Fibroblast of skin of right biceps (primary cell): Measurements from ENCODE around the gene GRIN2B.

Source experiments
- DNase-seq: peaks from one replicate; pipeline ENCODE4 v3.0.0-alpha.2; 2013

GRIN2B gene

DNA sequence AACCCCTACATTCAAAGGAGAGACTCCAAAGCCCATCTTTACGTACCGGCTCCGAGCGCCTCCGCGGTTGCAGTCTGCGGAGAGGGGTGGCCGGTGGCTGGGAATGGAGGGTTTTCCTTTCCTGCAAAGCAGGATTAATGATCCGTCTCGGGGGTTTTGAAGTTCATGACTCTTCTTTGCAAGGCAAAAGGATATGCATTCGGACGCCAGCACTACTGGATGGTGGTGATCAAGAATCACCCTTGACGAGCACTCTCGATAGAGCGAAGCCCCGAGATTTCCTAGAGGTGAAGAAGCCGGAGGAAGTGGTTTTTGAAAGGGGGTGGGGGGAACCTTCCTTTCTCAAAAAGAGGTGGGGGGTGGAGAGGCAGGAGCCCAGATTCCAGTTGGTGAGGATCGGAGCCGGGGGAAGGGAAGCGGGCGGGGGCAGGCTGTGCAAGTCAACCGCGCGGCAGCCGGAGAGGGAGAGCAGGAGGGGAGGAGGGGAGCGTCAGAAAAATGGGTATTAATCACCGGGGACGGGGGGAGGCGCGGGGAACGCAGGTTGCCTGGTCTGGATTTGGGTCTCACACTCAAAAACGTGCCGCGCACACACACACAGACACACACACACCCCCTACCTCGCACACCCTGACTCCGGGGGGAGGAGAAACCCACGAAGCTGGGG lies at the start of gene GRIN2B:
GRIN2B (minus strand) TSS at position 307 of the 667 bp plus-strand sequence. CDS start 115,394 bp downstream, outside the sequence.
- no peak for DNase-seq

DNA sequence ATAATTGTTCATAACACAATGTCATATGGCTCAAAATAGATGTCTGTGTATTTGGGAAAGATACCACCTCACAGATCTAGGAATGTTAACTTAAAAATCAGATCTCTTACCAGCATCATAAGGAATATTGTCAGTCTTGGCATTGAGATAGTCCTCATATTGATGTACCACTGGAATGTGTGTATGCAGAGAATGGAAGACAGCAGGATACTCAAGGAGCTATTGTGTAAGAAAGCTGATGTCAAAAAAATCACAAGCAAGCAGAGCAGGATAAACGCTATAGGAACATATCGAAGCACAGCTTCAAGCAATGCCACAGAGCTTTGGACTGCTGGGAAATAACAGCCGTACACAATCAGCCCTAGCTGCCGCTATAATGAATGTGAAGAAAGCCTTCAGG lies 45.1 kb upstream of the GRIN2B start:
- DNase-seq: no peak

DNA sequence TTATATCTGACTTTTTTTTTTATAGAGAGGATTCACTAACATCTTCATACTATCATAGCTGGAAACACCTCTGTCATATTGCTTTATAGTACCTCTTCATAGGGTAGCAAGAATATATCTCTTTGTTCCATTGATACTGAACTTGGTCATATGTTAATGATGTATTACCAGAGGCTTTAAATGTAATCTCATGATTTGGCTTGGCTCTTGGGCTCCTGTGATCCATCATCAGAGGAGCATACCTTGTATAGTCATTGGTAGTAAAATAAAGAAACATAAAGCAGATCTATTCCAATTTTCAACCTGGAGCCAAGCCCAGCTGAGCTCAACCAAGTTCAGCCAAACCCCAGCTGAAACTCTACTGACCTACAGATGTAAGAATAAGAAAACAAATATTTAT lies 43.2 kb upstream of the GRIN2B start:
- no peak for DNase-seq

DNA sequence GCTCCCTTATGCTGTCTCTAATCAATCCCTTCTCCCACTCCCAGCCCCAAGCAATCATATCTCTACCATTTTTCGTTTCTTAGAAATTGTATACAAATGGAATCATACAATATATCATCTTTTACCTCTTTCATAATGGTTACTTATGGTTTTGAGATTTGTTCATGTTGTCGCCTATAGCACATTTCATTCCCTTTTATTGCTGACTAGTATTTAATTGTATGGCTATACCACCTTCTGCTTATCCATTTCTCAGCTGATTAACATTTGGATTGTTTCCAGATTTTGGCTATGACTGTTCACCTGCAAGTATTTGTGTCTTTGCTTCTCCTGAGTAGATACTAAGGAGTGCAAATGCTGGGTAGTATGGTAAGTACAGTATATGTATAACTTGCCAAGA lies 36.7 kb upstream of the GRIN2B start:
- DNase-seq: no peak

DNA sequence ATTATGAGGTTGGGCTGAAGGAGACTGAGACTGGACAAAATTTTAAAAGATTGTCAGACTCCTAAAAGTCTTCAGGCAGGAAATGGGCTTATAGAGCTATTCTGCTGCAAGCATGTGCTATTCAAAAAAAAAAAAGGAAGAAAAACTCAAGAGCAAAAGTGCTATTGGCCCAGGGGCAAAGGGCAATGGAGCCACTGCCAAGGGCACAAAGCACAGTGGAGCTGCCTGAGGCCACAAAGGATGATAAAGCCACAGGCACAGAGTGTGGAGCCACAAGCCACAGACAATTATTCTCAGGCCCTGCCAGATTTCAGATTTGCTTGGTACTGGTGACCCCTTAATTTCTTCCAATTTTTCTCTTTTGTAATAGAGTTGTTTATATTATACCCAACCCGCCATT lies 29.6 kb upstream of the GRIN2B start:
- DNase-seq: no peak

DNA sequence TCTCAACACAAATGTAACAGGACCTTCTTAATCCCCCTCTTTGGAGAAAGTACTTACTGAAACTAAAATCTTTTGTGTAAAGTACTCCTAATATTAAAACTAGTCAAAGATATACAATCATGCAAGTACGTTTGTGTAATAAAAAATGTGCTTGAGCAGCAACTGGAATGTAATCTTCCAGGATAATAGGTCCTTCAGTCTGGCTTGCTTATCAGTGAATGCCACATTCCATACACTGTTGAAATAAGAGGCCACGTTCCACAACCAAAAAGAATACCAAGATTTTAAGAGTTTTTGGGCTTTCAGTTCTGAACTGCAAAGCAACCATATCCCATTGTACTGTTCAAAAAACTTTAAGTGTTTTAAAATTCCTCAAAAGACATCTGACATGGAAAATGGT lies 26.2 kb upstream of the GRIN2B start:
- DNase-seq: no peak

DNA sequence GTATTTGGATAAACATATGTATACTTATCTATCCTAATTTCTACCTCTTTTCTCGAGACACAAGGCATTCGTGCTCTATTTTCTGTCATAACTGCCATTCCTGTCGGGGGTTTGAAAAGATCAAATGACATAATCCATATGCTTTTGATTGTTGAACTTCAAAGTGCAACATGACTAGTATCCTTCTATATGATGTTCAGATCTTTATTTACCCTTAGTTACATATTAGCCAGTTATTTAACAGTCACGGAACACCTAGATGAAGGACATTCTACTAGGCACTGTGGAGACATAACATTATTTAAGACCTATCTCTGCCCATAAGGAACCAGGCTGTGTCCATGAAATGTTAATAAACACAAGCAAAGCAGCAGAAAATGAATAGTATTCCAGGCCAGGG lies 11.2 kb upstream of the GRIN2B start:
- no peak for DNase-seq

DNA sequence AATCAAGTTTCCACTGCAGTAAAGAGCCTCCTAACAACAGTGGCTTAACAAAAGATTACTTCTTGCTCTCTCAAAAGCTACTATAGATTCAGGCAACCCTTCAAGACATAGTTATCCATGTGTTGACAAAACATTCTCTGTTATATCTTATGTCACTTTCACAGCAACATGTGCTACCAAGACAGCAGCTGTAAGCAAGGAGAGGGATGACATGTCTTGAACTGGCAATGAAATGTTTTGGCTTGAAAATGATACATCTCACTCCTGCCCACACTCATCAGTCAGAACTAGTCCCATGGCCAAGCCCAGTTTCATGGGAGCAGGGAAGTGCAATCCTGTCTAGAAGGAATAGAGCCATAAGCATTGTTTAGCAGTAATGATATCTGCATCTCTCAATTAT lies 10.7 kb upstream of the GRIN2B start:
- DNase-seq: no peak

DNA sequence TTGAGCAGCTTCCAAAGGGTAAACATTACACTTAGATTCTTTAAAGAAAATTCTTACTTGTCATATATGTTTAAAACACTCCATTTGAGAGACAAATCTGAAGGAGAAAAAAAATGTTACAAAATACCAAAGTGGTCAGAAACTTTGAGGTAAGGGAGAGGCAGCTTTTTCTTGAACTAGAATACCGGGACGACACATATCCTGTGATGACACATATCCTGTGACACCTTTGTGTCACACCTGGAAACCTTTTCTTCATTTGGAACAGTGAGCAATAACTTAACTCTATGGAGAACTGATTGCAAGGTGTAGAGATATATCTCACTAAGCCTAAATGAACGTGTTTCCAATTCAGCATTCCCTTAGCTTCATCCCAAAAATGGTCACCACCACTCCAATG lies 4.6 kb upstream of the GRIN2B start:
- DNase-seq: no peak

DNA sequence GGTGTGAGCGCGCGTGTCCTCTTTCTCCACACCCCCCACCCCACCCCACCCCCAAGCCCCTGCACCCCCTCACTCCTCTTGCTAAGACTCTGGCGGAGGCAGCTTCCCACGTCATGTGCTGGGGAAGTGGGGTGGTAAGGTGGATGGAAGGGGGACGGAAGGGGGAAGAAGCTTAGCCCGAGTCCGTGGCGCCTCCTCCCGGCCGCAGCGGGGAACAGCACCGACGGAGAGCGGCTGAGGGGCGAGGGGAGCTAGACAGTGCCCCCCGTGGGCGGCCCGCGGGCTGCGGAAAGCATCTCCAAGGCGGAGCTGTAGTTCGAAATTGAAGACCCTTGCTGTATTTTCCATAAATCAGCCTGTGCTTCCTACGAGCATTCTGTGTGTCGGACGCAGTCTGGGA lies 588 bp upstream of the GRIN2B start:
- DNase-seq: no peak

DNA sequence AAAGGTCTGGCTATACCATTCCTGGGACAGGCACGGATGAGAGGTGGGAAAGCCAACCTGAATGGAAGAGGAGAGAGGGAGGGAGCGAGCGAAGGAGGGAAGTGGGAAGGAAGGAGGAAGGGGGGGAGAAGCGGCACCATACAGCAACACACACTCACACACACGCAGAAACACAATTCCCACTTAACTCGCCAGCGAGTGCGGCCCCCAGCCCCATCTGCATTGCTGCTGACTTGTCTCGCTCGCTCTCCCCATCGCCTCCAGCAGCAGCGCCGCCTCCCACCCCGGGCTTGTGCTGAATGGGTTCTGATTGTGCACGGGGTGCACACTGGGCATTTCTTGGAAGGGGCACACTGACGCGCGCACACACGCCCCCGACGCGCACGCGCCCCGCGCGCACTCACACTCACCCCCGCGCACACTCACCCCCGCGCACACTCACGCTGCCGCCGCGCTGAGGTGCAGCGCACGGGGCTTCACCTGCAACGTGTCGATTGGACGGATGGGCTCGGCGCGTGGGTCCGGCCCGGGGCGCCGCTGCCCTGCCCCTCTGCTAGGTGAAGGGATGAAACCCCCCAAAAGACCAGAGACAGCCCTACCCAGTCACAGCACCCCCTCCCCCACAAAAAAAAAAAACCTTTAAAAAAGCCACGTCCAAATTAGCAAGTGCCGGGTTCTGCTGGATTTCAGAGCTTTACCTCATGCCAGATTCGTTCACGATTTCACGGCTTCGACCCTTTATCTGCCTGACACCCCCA lies 685 bp downstream of the GRIN2B start:
- no peak for DNase-seq

DNA sequence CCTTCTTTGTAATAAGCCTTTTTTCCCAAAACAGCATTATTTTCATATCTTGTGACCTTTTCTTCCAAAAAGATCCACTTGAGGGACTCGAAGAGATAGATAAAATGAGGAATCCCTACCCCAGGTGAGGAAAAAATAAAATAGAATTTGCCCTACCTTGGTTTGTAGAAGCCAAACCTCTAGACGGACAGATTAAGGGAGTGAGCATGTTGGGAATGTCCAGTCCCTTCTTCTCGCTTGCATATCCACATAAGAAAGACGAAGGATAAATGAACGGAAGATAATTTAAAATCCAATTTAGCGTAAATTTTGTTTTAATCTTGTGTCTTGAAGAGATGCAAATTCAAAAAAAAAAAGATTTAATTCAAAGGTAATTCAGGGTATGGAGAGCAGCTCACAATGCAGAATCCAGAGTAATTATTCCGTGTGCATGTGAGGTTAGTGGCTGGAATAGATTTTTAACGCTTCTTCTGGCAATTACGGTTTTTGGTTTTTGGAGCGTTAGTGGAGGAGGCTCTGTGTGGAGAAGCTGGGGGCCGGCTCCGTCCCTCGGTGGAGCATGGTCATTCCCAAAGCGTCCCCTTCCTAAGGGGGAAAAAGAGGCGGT lies 1.5 kb downstream of the GRIN2B start:
- DNase-seq: no peak

DNA sequence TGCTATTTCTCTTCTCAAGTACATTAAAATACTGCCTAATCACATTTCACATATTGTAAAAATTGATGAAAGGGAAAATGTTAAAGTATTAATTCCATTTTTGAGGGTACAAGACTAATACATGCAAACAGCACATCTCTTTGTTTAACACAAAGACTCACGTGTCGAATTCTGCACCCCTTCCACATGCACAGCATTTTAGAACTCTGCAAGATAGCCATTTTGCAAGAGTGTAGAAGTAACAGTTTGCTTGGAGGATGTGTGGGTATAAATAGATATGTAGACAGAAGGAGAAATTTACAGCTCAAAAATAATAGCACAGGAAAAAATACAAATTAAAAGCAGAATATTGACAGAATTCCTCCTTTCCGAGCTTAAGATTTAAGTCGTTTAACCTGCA lies 2.5 kb downstream of the GRIN2B start:
- DNase-seq: no peak

DNA sequence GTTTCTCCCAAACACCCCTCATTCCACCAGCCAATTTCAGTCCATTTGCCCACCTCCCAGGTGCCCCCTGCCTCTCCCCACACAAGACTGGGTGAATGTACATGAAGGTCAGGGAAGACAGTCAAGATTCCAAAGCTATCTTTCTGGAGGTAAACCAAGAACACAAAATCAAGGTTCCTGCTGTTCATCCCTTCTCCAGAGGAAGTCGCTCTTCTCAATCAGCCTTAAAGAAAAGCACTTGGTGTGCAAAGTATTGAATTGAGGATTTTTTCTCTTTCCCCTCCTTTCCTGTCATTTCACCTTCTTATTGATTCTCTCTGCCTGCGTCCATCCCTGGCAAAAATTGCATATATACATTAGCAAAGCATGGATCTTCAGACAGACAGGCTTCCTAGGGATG lies 4.5 kb downstream of the GRIN2B start:
- no peak for DNase-seq

DNA sequence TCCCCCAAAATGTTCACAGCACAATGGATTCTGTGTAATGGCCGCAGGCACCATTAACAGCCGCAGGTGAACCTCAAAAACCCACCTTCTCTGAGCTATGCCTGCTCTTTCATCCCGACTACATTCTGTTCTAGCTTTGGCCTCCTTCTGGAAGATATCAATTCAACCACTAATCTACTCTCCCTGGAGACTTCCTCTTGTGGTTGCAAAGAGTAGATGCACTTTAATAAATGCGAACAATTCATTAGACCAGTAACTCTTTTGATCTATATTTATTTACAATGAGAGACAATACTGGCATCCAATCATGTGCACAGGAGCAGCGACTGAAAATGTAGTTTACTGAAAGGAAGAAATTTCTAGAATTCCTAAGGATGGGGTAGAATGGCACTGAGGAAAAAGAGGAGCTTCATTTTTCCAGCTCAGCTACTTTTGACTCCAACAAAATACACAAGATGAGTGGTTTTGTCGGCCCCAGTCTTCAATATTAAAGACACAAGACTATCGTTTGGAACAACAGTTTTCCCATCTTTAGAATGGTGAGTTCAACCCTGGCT lies 5.3 kb downstream of the GRIN2B start:
- no peak for DNase-seq

DNA sequence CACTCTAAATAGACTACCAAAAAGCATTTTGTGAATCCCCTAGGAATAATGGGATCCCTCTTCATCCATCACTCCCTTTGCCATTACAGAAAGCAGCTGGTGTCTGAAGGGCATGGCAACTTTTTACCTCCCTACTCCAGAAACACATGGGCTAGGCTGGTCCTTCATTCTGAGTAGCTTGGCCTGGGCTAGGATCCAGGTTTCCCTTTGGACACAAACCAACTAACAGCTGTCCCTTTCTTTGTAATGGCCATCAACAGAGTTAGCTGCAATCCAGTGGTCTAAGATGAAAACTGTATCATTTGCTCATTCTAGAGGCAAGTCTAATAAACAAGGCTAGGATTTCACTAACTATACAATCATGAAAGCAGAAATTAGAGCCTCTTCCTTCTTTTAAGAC lies 7.4 kb downstream of the GRIN2B start:
- no peak for DNase-seq

DNA sequence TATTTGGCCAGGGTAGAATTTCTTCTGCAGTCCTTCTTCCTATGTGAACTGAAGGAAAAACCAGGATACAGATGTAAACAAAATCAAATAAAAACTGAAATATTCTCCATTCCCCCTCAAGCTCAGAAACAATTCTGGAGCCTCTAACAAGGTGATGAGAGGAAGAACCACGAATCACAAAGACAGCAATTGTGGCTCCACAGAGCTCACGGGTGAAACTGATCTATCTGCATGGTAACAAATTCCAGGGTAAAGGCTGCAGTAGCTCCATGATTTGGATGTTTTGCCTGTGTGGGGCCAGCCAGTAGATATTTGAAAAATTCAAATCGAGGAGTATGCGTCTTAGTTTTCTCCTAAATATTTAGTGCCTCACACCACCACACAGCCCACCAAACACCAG lies 10.6 kb downstream of the GRIN2B start:
- no peak for DNase-seq

DNA sequence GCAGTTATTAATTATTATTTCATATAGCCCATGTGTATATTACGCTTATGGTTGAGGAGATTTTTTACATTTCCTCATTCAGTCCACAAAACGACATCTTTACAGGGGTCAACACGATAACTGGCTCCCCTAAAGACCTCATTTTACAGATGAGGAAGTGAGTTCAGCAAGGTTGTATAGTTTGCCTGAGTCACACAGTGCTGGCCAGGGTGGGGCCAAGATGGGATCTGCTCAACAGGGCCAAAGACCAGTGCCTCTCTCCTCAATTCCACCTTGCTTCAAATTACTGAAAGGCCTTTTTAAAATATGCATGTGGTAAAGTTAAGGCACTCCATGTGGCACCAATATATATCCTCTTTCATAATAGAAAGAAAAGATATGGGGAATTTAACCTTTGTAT lies 13.1 kb downstream of the GRIN2B start:
- DNase-seq: no peak

DNA sequence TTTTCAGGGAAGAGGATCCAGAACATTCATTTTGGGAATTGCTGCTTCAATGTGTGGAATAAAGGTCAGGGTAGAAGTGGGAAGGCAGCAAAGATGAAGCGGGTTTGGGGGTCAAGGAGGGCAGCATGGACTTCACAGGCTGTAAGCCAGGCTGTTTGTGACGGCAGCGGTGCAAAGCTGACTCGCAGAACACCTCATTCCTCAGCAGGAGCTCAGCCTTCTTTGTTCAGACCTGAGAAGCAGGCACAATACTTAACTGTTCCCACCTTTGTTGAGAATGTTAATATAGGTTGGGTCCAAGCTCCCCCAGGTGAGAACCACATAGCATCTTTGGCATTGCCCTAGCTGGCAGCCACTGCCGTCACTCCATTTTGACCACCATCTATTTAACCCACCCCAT lies 16.7 kb downstream of the GRIN2B start:
- no peak for DNase-seq

DNA sequence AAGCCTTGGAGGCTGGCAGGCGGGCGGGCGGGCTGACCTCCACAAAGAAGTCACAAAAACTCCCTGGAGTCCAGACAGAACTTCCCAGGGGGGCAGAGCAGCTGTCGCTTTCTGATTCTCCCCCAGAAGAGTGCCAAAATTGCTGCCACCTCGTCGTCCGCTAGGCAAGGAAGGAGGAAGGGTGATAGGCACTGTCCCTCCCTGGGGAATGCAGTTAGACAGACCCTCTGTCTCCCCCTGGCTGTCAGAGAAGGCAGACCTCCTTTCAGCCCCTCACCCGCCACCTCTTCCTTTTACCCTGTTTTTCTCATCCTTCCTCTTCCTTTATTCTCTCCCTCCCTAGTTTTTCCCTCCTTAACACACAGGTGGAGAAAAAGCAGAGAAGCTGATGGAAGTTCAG lies 18.7 kb downstream of the GRIN2B start:
- DNase-seq: no peak

DNA sequence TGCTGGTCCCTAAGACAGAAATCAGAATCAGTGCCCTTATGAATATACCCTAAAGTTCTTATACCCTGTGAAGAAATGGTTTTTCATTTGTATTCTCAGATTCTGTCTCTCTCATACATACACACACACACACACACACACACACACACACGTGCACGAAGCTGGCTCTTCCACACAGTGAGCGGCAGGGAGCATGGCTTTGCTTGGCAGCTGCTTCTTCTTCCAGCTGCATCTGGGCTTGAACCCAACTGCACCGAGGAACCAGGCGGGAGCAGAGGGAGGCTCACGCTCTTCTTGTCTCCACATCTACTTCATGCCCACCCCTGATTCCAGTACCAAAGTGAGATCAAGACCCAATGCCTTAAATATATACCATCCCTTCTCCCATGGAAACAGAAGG lies 19.4 kb downstream of the GRIN2B start:
- DNase-seq: no peak

DNA sequence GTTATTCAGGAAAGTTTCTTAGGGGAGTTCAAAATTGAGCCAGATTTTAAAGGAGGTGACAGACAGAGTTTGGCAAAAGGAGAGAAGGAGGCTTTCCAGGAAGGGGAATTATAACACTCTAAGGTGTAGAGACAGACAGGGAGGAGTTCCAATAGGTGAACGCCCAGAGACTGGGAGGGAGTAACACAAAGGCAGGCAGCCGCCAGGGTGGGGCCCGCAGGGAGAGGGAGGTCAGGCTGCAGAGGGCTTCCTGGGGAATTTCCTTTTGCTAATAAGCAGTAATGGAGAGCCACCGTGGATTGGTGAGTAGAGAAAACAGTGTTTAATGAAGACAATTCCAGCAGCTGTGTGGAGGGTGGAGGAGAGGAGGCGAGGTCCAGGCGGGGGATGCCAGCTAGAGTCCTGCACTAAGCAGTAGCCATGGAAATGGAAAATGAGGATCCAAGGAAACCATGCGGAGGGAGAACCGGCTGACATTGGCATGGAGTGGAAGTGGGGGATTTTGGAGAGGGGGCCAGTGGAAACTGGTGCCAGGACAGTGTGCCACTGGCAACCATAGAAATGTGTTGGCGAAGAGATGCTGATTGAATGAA lies 22.2 kb downstream of the GRIN2B start:
- no peak for DNase-seq

DNA sequence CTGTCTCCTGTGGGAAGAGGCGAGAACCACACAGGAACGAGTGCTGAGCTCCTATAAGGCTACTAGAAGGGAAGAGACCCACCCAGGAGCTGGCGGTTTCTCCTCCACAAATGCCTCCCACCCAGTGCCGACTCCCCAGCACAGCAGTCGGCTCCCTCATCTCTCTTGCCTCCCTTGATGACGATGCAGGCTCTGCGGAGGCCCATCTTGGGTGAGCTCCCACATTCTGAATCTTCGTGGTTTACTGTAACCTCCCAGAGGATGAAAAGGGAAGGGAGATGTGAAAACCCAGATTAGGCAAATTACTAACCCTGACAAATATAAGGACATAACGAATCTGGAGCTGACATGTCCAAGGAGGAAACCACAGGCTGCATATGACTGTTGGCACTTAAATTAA lies 23.8 kb downstream of the GRIN2B start:
- DNase-seq: no peak
